K562 (cell line): ENCODE measurements around the gene IRAK2. TPM values are rescaled to one million over a fixed set of nuclear protein-coding genes. Genes with fewer than 3 reads are reported as not detected.

Source experiments
- BRF1 ChIP-seq: IDR thresholded peaks from 3 replicates; pipeline ENCODE4 v1.6.1; 2011; ENCODE audit warnings: borderline replicate concordance, mild to moderate bottlenecking; ENCODE audit not compliant: insufficient read length; ENCODE audit errors: extremely low read depth
- CSDE1 ChIP-seq, 2 experiments: fragments of 450-650 bp; IDR thresholded peaks; 2 replicates each; pipeline ENCODE4 v1.6.1; 2016; ENCODE audit warnings: mild to moderate bottlenecking in 1 of 2
- ERF ChIP-seq: fragments of 450-650 bp; formaldehyde crosslinking; IDR thresholded peaks from 2 replicates; pipeline ENCODE4 v1.4.0; 2020; ENCODE audit warnings: mild to moderate bottlenecking, mixed read lengths
- FOXO4 ChIP-seq: fragments of 450-650 bp; formaldehyde crosslinking; IDR thresholded peaks from 2 replicates; pipeline ENCODE4 v1.4.0; 2020; ENCODE audit warnings: mild to moderate bottlenecking, moderate library complexity
- GATA2 ChIP-seq: sonication (generic); formaldehyde crosslinking; IDR thresholded peaks from 2 replicates; pipeline ENCODE4 v1.4.0; 2020; ENCODE audit warnings: mild to moderate bottlenecking, missing genetic modification reagents
- GTF2E2 ChIP-seq: fragments of 200-800 bp; sonication (Bioruptor generic); IDR thresholded peaks from 2 replicates; pipeline ENCODE4 v1.6.1; 2016; ENCODE audit warnings: missing genetic modification characterization, missing compliant biosample characterization
- PHB2 ChIP-seq: fragments of 450-650 bp; IDR thresholded peaks from 2 replicates; pipeline ENCODE4 v1.6.1; 2017; ENCODE audit warnings: low read depth
- PHTF2 ChIP-seq: fragments of 250-450 bp; sonication (Bioruptor Pico); IDR thresholded peaks from 2 replicates; pipeline ENCODE4 v1.5.0; 2021; ENCODE audit warnings: mild to moderate bottlenecking
- RBM25 ChIP-seq: fragments of 200-400 bp; formaldehyde crosslinking; IDR thresholded peaks from 2 replicates; pipeline ENCODE4 v1.6.1; 2018; ENCODE audit warnings: low read length, low read depth, moderate library complexity; ENCODE audit not compliant: severe bottlenecking
- SREBF1 ChIP-seq: fragments of 150-350 bp; IDR thresholded peaks from 2 replicates; pipeline ENCODE4 v1.6.1; 2014; ENCODE audit warnings: antibody characterized with exemption, low read depth, low read length, borderline replicate concordance
- TCF3 ChIP-seq: sonication (generic); formaldehyde crosslinking; IDR thresholded peaks from 2 replicates; pipeline ENCODE4 v1.4.0; 2020; ENCODE audit warnings: mild to moderate bottlenecking, missing genetic modification reagents
- ZBTB49 ChIP-seq: sonication (generic); formaldehyde crosslinking; IDR thresholded peaks from 2 replicates; pipeline ENCODE4 v1.8.0; 2022; ENCODE audit warnings: missing genetic modification reagents, mild to moderate bottlenecking, borderline replicate concordance
- ZBTB9 ChIP-seq: fragments of 450-650 bp; formaldehyde crosslinking; IDR thresholded peaks from 2 replicates; pipeline ENCODE4 v1.4.0; 2020; ENCODE audit warnings: mild to moderate bottlenecking, moderate library complexity
- ZKSCAN1 ChIP-seq: fragments of 150-350 bp; IDR thresholded peaks from 2 replicates; pipeline ENCODE4 v1.6.1; 2016; ENCODE audit warnings: low read depth, low read length
- ZMIZ1 ChIP-seq, 2 experiments: fragments of 150-350 bp in 1 of 2; IDR thresholded peaks; 2 replicates each; pipeline ENCODE4 v1.6.1; 2012 to 2016; ENCODE audit warnings: low read depth in 2 of 2, low read length in 2 of 2, mild to moderate bottlenecking in 1 of 2, moderate library complexity in 1 of 2
- ZNF134 ChIP-seq: fragments of 250-450 bp; sonication (Bioruptor Pico); conservative IDR thresholded peaks from 2 replicates; pipeline ENCODE4 v1.4.0; 2020
- ZNF584 ChIP-seq: fragments of 200-800 bp; sonication (Bioruptor generic); IDR thresholded peaks from 2 replicates; pipeline ENCODE4 v1.6.1; 2016; ENCODE audit warnings: low read depth, mild to moderate bottlenecking, missing genetic modification characterization, missing compliant biosample characterization
- ZNF766 ChIP-seq: fragments of 200-800 bp; sonication (Bioruptor generic); conservative IDR thresholded peaks from 2 replicates; pipeline ENCODE4 v1.6.1; 2016; ENCODE audit warnings: missing genetic modification characterization, missing compliant biosample characterization
- ZNF785 ChIP-seq: fragments of 250-450 bp; sonication (Bioruptor Pico); IDR thresholded peaks from 2 replicates; pipeline ENCODE4 v1.4.0; 2020; ENCODE audit warnings: mild to moderate bottlenecking
- polyA plus RNA-seq, 8 experiments: library from polyadenylated mRNA; depleted of rRNA in 4 of 8; stranded (reverse) in 5 of 8; unstranded in 3 of 8; fragments of >200 nt; fragmentation: Nextera tagmentation in 2 of 8; fragmentation: Illumina TruSeq in 1 of 8; extraction: Ambion mirVana in 2 of 8; extraction: Trizol in 1 of 8; gene quantifications; 2 replicates each; pipeline versions ENCODE4 v1.2.1 to v1.2.3, GENCODE V29; 2011 to 2014; ENCODE audit warnings: inconsistent platforms in 1 of 8, missing spikeins in 1 of 8
- total RNA-seq, 7 experiments: library from RNA; depleted of rRNA in 6 of 7; stranded (reverse); fragments of >200 nt in 6 of 7; fragmentation: Illumina TruSeq in 2 of 7; extraction: Trizol in 2 of 7; gene quantifications; 2 replicates each; pipeline versions ENCODE4 v1.2.1 to v1.2.3, GENCODE V29; 2011 to 2021; ENCODE audit warnings: low replicate concordance in 1 of 7

IRAK2 gene
- total and polyA plus RNA-seq, 9 of the 15 experiments (the other 6 are each of a cell fraction or from before 2014, with no cell fraction given), result 0.42 to 4.4 (median 2.7) TPM

GRCh38 chr3:10292505-10293419, 128.0 kb downstream of the IRAK2 start, which contains the start of gene GHRL (continued):
- TF ChIP-seq SREBF1, result no peak
- TF ChIP-seq ZBTB49 (CRISPR knock-in tag), result no peak
- TF ChIP-seq FOXO4 (CRISPR knock-in tag), result no peak
- no peak for TF ChIP-seq PHB2
- no peak for TF ChIP-seq ZMIZ1 (IDR thresholded peaks at IDR 0.05; ENCODE audit: low read depth in 2 of 2, low read length in 2 of 2)
- no peak for TF ChIP-seq PHTF2 (CRISPR knock-in tag)
- TF ChIP-seq GTF2E2, result no peak; the same call in 1 of the 2 replicates
- 0 out of 2 replicates have a peak, but pooled peaks have one; percentile 50 for TF ChIP-seq ZNF584 (CRISPR knock-in tag)
- TF ChIP-seq ZKSCAN1, result no peak
- TF ChIP-seq GATA2 (CRISPR knock-in tag), result peak; percentile 45; the same call in 1 of the 2 replicates
- TF ChIP-seq BRF1, result no peak
- no peak for TF ChIP-seq ZNF785 (CRISPR knock-in tag)
- peak; percentile 69; the same call in 1 of the 2 replicates for TF ChIP-seq ZNF766 (CRISPR knock-in tag)
- no peak for TF ChIP-seq ERF (CRISPR knock-in tag)
- no peak for TF ChIP-seq CSDE1 (IDR thresholded peaks at IDR 0.05)
- peak; percentile 58 for TF ChIP-seq TCF3 (CRISPR knock-in tag)
- no peak for TF ChIP-seq RBM25
- TF ChIP-seq ZBTB9, result no peak; the same call in 1 of the 2 replicates
- no peak for TF ChIP-seq ZNF134 (CRISPR knock-in tag)
